ENCODE results near the gene SREK1.
"Not testable (repeated sequence)": the region's sequence is repeated elsewhere in the genome, so short reads cannot be mapped to it uniquely, and the experiment has no call there.

Gene SREK1

DNA sequence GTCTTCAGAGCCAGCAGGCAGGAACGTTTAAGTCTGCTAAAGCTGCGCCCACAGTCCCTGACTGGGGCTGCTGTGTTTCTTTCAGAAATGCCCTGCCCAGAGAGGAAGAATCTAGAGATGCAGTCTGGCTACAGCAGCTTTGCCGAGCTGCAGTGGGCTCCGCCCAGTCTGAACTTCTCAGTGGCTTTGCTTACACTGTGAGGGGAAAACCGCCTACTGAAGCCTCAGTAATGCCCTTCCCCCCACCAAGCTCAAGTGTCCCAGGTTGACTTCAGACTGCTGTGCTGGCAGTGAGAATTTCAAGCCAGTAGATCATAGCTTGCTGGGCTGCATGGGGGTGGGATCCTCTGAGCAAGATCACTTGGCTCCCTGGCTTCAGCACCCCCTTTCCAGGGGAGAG is 78.4 kb downstream of the SREK1 start:
- DNase-seq (ENCODE audit: low read depth in 2 of 2): no peak

DNA sequence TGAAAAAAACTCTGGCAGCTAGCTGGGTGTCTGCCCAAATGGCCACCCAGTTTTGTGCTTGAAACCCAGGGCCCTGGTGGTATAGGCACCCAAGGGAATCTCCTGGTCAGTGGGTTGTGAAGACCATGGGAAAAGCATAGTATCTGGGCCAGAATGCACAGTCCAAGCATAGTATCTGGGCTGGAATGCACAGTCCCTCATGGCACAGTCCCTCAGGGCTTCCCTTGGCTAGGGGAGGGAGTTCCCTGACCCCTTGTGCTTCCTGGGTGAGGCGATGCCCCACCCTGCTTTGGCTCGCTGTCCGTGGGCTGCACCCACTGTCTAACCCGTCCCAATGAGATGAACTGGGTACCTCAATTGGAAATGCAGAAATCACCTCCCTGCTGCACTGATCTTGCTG is 78.8 kb downstream of the SREK1 start:
- not testable (repeated sequence) for DNase-seq (ENCODE audit: low read depth in 2 of 2)

DNA sequence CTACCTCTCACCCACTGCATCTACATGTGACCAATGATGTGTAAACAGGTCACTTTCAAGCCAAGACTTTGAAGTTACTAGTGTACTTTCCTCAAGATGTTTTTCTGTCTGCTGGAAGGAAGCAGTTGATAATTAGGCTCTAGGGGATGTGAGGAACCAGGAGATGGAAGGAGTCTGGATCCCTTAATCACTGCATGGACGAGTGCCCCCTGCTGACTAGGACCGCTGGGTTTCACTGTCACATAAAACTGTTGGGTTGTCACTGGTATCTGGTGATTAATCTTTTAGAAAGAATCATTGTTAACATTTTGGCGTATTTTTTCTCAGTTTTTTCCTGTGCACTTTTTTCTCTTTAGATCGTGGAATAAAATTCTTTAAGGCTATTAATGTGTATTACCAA is 79.5 kb downstream of the SREK1 start:
- DNase-seq (ENCODE audit: low read depth in 2 of 2): no peak

DNA sequence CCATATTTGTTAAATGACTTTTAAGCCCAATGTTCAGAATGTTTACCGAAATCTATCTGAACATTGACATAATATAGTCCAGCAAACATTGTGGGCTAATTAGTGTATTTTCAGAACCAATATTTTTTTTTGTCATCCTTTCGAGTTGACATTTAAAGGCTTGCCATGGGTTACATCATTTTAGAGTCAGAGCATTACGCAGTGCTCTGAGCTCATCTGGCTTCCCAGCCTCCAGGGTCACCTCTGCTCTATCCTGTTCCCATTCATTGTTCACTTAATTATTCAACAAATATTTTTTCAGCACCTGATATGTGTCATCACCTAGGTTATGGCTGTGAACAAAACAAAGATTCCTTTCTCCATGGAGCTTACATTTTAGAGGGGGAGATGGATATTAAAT is 80.2 kb downstream of the SREK1 start:
- DNase-seq (ENCODE audit: low read depth in 2 of 2): no peak

DNA sequence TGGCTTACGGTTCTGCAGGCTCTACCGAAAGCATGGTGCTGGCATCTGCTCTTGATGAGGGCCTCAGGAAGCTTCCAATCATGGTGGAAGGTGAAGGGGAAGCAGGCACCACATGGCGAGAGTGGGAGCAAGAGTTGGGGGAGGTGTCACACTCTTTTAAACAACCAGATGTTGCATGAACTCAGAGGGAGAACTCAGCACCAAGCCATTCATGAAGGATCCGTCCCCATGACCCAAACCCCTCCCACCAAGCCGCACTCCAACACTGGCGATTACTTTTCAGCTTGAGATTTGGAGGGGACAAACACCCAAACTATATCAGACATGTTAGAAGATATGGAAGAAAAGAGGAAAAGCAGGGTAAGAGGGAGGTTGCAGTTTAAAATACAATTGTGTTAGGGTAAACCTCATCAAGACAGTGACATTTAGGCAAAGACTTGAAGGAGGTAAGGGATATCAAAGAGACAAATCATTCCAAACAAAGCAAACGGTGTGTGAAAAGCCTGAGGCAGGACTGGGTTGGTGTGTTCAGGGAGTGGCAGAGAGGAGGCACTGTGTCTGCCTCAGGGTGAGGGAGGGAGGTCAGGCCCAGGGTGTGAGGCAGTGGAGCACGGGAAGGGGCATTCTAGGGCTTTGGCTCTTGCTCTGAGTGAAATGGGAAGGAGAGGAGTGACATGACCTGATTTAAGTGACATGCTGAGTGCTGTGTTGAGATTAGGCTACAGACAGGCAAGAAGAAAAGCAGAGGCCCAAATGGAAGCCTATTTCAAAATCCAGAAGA is 80.9 kb downstream of the SREK1 start:
- DNase-seq (ENCODE audit: low read depth in 2 of 2): no peak

DNA sequence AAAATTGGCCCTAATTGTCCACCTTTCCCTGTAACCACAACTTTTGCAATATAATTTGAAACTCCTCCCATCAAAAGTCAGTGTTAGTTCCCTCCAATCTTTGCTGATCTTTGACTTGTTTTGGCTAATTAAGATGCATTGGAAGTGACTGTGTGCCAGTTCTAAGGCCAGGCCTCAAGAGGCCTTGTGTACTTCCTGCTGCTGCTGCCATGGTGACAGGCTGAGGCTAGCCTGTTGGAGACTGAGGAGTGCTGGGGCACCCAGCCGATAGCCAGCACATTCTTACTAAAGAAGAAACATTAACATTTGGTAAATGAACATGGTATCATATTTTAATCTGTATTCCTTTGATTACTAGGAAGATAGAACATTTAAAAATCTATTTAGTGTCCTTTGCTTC is 86.5 kb downstream of the SREK1 start:
- no peak for DNase-seq (ENCODE audit: low read depth in 2 of 2)

DNA sequence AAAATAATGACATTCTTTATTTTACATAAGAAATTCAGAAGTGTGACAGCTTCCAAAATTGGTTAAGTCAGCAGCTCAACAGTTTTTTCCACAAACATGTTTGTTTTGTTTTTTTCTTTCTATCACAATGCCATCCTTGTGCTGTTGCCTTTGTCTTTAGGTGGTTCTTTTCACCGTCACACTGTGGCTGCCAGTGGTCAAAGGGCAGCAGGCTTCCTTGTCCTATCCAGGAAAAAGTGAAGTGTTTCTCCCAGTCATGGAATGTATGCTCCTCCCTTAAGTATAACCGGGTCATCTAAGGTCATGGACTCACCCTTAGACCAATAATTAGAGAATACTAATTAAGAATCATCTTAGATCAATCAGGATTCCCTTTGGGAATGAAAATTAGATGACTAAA is 87.4 kb downstream of the SREK1 start:
- DNase-seq (ENCODE audit: low read depth in 2 of 2): no peak

DNA sequence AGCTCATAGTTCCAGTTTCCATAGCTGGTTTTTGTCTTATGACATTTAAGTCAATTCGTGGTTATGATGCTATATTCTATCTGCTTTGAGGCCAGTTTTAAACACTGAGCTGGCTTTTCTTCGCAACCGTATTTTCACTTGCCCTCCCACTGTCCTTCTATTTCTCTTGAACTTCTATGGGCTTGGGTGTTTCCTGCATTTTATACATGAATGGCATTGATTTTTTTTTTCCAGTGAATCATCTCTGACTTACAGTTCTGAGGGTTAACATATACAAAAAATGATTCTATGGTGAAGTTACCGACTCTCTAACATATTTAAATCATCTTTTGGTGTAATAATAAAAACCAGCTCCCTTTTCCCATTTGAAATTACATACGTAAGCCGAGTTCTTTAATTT is 88.2 kb downstream of the SREK1 start:
- DNase-seq (ENCODE audit: low read depth in 2 of 2): no peak

DNA sequence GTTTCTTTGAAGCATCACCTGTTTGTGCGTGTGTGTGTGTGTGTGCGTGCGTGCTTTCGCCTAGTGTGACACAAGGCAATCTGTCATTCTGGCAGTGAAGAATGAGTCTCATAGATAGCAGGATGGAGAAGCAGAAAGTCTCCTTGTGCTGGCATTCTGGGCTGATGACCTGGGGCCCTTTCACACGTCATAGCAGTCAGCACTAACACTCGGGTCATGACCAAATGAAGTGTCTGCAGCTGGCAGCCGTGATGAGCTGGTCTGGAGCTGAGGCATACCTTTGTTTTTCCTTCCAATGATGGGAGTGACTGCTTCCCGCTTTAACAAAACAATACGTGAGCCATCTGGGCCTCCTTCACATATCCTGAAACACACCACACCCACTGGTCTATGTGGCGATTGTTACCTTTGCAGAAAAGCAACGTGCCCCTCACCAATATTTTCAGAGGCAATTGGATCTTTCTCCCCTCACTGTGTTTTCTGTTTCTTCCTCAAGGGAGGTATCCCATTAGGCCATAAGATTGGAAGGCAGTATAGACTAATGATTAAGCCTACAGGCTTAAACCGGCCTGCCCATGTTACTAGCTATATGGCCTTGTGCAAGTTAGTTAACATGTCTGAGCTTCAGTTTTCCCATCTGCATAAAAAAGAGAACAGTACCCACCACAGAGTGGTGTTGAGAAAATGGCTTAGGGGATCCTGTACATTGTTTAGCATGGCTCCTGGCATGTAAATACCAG is 88.8 kb downstream of the SREK1 start:
- no peak for DNase-seq (ENCODE audit: low read depth in 2 of 2)
